Adrenal gland (tissue), 5 donors: ENCODE results near the gene SULT4A1.

ENCODE experiments used
- CTCF ChIP-seq, 6 experiments: fragments of 450-650 bp in 4 of 6; fragments of 200-600 bp in 2 of 6; sonication (generic) in 1 of 6; IDR thresholded peaks; 1 replicate in 5 of 6; 2 replicates in 1 of 6; pipeline versions ENCODE4 v1.5.1 to v1.8.0; 2016 to 2021; ENCODE audit warnings: antibody characterized with exemption in 6 of 6, mild to moderate bottlenecking in 2 of 6, moderate library complexity in 1 of 6
- POLR2A ChIP-seq, 2 donors: fragments of 450-650 bp; IDR thresholded peaks; one replicate each; pipeline ENCODE4 v1.6.1; 2017; ENCODE audit warnings: antibody characterized with exemption in 2 of 2, mild to moderate bottlenecking in 2 of 2, moderate library complexity in 1 of 2
- donor health status: DM: no; HTN: no; CAD: no.

GRCh38 chr22:43783777-43784176 lies 78.5 kb downstream of the SULT4A1 start:
- TF ChIP-seq CTCF (IDR thresholded peaks at IDR 0.05), result no peak
- TF ChIP-seq POLR2A (IDR thresholded peaks at IDR 0.05), result no peak
